Gastrocnemius medialis (tissue), 4 donors: ENCODE measurements around the gene SLC8A3. TPM values are rescaled to one million over a fixed set of nuclear protein-coding genes. Genes with fewer than 3 reads are reported as not detected.
A peak's percentile ranks its signal among the peaks of the same experiment; 100 is the strongest.

Source experiments
- ATAC-seq, 2 donors: fragments of 150-250 bp; one replicate each; pipeline ENCODE4 v1.9.1; 2016
- DNase-seq, 2 donors: peaks; one replicate each; pipeline ENCODE4 v3.0.0-alpha.2; 2019
- H3K27ac ChIP-seq, 4 donors: fragments of 200-600 bp; sonication (generic); 1 replicate in 1 of 4; 2 replicates in 3 of 4; pipeline ENCODE4 v1.5.1; 2016 to 2018; ENCODE audit warnings: mild to moderate bottlenecking in 2 of 4, moderate library complexity in 1 of 4
- H3K27me3 ChIP-seq, 3 donors: fragments of 200-600 bp; sonication (generic) in 2 of 3; 1 replicate in 1 of 3; 2 replicates in 2 of 3; pipeline versions ENCODE4 v1.5.1 to v1.6.0; 2016 to 2019; ENCODE audit warnings: mild to moderate bottlenecking in 1 of 3, moderate library complexity in 1 of 3
- H3K36me3 ChIP-seq, 2 donors: fragments of 200-600 bp; sonication (generic) in 1 of 2; one replicate each; pipeline ENCODE4 v1.5.1; 2017 to 2018
- H3K4me1 ChIP-seq, 2 donors: fragments of 200-600 bp; sonication (generic) in 1 of 2; one replicate each; pipeline ENCODE4 v1.5.1; 2016 to 2017; ENCODE audit warnings: mild to moderate bottlenecking in 2 of 2
- H3K4me3 ChIP-seq, 4 donors: fragments of 200-600 bp; sonication (generic) in 3 of 4; 1 replicate in 1 of 4; 2 replicates in 3 of 4; pipeline ENCODE4 v1.5.1; 2016 to 2019; ENCODE audit warnings: mild to moderate bottlenecking in 2 of 4
- H3K9me3 ChIP-seq, 3 donors: fragments of 200-600 bp; sonication (generic) in 2 of 3; 1 replicate in 1 of 3; 2 replicates in 2 of 3; pipeline ENCODE4 v1.5.1; 2016 to 2019
- POLR2A ChIP-seq, 2 donors: fragments of 450-650 bp; IDR thresholded peaks; one replicate each; pipeline ENCODE4 v1.6.1; 2017; ENCODE audit warnings: antibody characterized with exemption in 2 of 2, mild to moderate bottlenecking in 2 of 2, moderate library complexity in 2 of 2
- in situ Hi-C, 4 donors: fragments of 200-750 bp; cut with MboI; loops; one replicate each; pipeline versions ENCODE4 v1.15.0 to v1.8.0; 2017; ENCODE audit warnings: low sequenced_read_pairs in 4 of 4
- intact Hi-C: fragments of 100-400 bp; cut with DNase I; formaldehyde crosslinking; loops from one replicate; pipeline ENCODE4 v1.15.1; 2023; ENCODE audit warnings: low total_unique reads
- total RNA-seq, 4 donors: library from RNA; depleted of rRNA; stranded (reverse); fragments of >200 nt; gene quantifications; one replicate each; pipeline versions ENCODE4 v1.1.0 to v1.2.3, GENCODE V29; 2016
- TF ChIP-seq, protein P1 (sequence below), 5 experiments: fragments of 450-650 bp in 3 of 5; fragments of 200-600 bp in 2 of 5; sonication (generic) in 2 of 5; IDR thresholded peaks in 4 of 5; conservative IDR thresholded peaks in 1 of 5; 1 replicate in 4 of 5; 2 replicates in 1 of 5; pipeline ENCODE4 v1.5.1; 2016 to 2019; ENCODE audit warnings: antibody characterized with exemption in 5 of 5, mild to moderate bottlenecking in 3 of 5, moderate library complexity in 3 of 5

The SLC8A3 gene
- total RNA-seq, 4 donors from 2014 or later, result 8.5 to 14.1 (median 12.6) TPM

- Histone ChIP-seq H3K36me3 (no peaks in the 10 kb centered on the region), H3K27ac (peak overlapping the region; percentile 92 to 95 (median 94)), H3K4me1 (peaks cover 34 to 48% of the 10 kb centered on the region in 2 donors), H3K9me3 (no peaks in the 10 kb centered on the region), H3K4me3 (peak overlapping the region; percentile 61 to 84 (median 74)), H3K27me3 (no peaks in the 10 kb centered on the region)
- intact Hi-C loops, result loop anchor here (1.0 to 10.0 kb wide), 5 partner anchors 39 to 553 kb away; partner anchors contain the start of gene SRSF5
- in situ Hi-C loops, result no loop called here
- TF ChIP-seq, protein P1, sequence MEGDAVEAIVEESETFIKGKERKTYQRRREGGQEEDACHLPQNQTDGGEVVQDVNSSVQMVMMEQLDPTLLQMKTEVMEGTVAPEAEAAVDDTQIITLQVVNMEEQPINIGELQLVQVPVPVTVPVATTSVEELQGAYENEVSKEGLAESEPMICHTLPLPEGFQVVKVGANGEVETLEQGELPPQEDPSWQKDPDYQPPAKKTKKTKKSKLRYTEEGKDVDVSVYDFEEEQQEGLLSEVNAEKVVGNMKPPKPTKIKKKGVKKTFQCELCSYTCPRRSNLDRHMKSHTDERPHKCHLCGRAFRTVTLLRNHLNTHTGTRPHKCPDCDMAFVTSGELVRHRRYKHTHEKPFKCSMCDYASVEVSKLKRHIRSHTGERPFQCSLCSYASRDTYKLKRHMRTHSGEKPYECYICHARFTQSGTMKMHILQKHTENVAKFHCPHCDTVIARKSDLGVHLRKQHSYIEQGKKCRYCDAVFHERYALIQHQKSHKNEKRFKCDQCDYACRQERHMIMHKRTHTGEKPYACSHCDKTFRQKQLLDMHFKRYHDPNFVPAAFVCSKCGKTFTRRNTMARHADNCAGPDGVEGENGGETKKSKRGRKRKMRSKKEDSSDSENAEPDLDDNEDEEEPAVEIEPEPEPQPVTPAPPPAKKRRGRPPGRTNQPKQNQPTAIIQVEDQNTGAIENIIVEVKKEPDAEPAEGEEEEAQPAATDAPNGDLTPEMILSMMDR (IDR thresholded peaks at IDR 0.05 in 4 of 5, conservative IDR thresholded peaks at IDR 0.05 in 1 of 5), result no peak
- TF ChIP-seq POLR2A (IDR thresholded peaks at IDR 0.05), result no peak
- DNase-seq (peak in 1 of 2 donors; percentile 41), ATAC-seq (peak; percentile 33 to 35)
Measured at GRCh38 chr14:70188322-70188658, 461 bp downstream of the SLC8A3 start.

DNA sequence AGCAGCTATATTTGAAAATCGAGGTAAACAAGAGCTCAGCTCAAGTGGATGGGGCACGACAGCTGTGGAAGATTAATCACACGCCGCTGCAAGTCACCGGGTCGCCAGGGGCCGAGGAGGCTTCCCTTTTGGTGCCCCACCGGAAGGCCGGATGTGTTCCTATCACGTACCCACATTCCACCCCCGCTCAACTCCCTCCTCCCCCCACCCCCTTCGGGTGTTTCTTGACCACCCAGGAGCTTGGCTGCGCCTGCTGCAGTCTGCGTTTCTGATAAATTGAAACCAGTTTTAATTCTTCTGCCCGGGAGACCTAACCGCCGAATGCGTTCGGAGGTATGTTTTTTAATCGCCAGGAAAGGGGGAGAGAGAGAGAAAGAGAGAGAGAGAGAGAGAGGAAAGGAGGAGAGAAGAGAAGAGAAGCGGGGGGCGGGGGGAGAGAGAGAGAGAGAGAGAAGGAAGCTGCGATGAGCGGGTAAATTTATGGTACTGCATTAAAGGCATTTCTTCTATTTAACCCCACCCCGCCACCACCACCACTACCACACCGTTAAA, 1.8 kb downstream of the SLC8A3 start:
- Histone ChIP-seq H3K9me3 (no peaks in the 10 kb centered on the region), H3K4me3 (peak overlapping the region; percentile 61 to 84 (median 74)), H3K27me3 (no peaks in the 10 kb centered on the region), H3K4me1 (peaks cover 44 to 61% of the 10 kb centered on the region in 2 donors), H3K36me3 (no peaks in the 10 kb centered on the region), H3K27ac (peak overlapping the region; percentile 92 to 95 (median 94))
- intact Hi-C loops, result loop anchor here (2.0 to 10.0 kb wide), 3 partner anchors 30 to 552 kb away; no protein-coding TSS in a partner anchor
- DNase-seq (peak; percentile 74 to 86), ATAC-seq (peak; percentile 53 to 59)
- TF ChIP-seq, protein P1 (IDR thresholded peaks at IDR 0.05 in 4 of 5, conservative IDR thresholded peaks at IDR 0.05 in 1 of 5), result no peak
- TF ChIP-seq POLR2A (IDR thresholded peaks at IDR 0.05), result peak in 1 of 2 donors; percentile 58
- in situ Hi-C loops, result no loop called here

DNA sequence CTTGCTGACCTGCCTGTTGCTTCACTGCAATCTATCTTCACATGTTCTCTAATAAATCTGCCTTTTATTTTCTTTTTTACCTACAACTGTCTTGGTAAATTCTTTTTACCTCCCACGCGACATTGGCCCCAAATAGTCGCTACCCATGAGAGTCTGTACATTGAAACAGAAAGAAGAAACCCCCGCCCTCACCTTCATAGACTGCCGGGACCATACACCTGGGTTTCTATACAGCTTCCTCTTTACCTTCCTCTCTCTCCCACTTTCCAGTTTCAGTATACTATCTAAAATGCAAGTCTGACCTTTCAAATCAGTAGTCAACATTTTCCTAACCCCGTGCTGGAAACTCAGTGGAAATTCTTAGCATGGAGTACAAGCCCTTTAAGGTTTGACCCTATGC, 4.8 kb downstream of the SLC8A3 start:
- ATAC-seq (no peak), DNase-seq (no peak)
- in situ Hi-C loops (no loop called here), intact Hi-C loops (loop anchor here (10.0 kb wide), 1 partner anchor 549 kb away; no protein-coding TSS in a partner anchor)
- Histone ChIP-seq H3K4me3 (no peak overlapping the region), H3K9me3 (no peaks in the 10 kb centered on the region), H3K27me3 (no peaks in the 10 kb centered on the region), H3K36me3 (no peaks in the 10 kb centered on the region), H3K27ac (peak overlapping the region in 3 of 4 donors; percentile 0 to 42 (median 33)), H3K4me1 (peaks cover 54 to 66% of the 10 kb centered on the region in 2 donors)
- TF ChIP-seq, protein P1 (IDR thresholded peaks at IDR 0.05 in 4 of 5, conservative IDR thresholded peaks at IDR 0.05 in 1 of 5), result no peak
- TF ChIP-seq POLR2A (IDR thresholded peaks at IDR 0.05), result no peak

- in situ Hi-C loops, result no loop called here
- DNase-seq, result no peak
- Histone ChIP-seq H3K27me3 (no peaks in the 10 kb centered on the region), H3K4me3 (no peak overlapping the region), H3K4me1 (peaks cover 50 to 61% of the 10 kb centered on the region in 2 donors), H3K9me3 (no peaks in the 10 kb centered on the region), H3K27ac (peak overlapping the region in 2 of 4 donors; percentile 20 to 33), H3K36me3 (no peaks in the 10 kb centered on the region)
- TF ChIP-seq POLR2A (IDR thresholded peaks at IDR 0.05), result no peak
- TF ChIP-seq, protein P1 (IDR thresholded peaks at IDR 0.05 in 4 of 5, conservative IDR thresholded peaks at IDR 0.05 in 1 of 5), result no peak
- intact Hi-C loops, result loop anchor here (10.0 kb wide), 1 partner anchor 546 kb away; no protein-coding TSS in a partner anchor
- no peak for ATAC-seq
Measured at GRCh38 chr14:70181276-70181675, 7.5 kb downstream of the SLC8A3 start.
